ENCODE data around the gene CUL9.

CUL9 gene

DNA sequence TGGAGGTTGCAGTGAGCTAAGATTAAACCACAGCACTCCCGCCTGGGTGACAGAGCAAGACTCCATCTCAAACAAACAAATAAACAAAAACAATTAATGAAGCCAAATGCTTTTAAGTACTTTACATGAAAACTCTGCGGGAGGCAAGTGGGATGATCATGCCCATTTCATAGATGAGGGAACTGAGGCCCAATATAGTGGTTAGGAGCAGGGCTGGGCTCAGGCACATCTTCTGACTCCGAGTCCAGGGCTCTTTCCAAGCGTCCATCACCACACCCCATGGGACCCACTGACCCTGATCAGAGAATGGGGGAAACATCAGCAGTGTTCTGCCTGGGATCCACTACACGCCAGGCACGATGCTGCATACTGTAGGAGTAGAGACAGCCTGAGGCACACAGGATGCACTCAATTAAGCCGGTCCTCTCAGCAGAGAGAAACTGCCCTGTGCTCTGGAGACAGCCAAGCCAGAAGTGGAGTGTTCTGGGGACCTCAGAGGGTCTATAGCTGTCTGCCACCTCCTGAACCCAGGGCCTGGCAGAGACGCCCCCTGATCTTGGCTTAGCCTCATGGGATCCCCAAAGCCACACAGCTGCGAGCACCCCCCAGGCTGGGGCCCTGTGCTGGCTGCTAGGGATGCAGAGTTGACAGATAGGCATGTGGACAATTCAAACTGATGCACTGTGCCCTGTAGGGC lies 74.8 kb downstream of the CUL9 start:
- H3K36me3 Mint-ChIP-seq (ENCODE audit: low read depth) = no peaks in the 10 kb centered on the region
- H3K4me3 Mint-ChIP-seq = no peak overlapping the region
- no peak for DNase-seq (ENCODE audit: low spot score)
- no peak overlapping the region for H3K27ac Mint-ChIP-seq
- peaks cover 5% of the 10 kb centered on the region for H3K4me1 Mint-ChIP-seq (ENCODE audit: low read depth)
- H3K9me3 Mint-ChIP-seq = no peaks in the 10 kb centered on the region
- peaks cover 3% of the 10 kb centered on the region for H3K27me3 Mint-ChIP-seq (ENCODE audit: low read depth)

DNA sequence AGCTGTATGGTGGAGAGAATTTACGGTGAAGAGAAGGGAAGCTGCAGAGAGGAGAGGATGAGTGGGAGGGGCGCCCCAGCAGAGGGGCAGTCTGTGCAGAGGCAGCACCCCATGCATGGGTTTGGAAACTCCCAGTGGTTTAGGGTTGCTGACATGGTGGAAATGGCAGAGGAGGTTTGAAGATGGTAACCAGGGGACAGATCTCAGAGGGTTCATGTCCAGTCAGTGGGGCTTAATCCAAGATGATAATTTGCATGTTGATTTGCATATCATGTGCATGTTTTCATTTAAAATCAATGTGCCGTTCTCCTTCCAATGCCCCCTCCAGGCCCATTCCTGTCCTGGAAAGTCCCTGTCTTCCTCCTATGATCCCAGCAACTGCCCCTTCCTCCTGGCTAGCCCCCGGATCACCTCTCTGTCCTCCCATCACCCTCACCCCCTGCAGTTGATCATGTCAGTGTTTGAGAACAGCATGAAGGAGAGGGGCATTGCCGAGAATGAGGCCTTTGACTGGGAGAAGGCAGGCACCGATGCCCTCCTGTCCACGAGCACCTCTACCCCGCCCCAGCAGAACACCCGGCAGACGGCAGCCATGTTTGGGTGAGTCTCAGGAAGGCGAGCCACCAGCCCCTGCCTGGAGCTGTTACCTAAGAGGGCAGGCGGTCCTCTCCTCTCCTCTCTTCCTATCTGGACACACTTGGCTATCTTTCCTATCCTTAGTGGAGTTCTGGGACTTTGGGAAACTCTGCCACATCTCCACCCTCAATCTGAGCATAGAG lies 75.6 kb downstream of the CUL9 start:
- Mint-ChIP-seq H3K27me3 (ENCODE audit: low read depth) (no peaks in the 10 kb centered on the region), H3K9me3 (no peaks in the 10 kb centered on the region), H3K27ac (no peak overlapping the region), H3K4me1 (ENCODE audit: low read depth) (peaks cover 5% of the 10 kb centered on the region), H3K36me3 (ENCODE audit: low read depth) (no peaks in the 10 kb centered on the region), H3K4me3 (no peak overlapping the region)
- peak; percentile 65 for DNase-seq (ENCODE audit: low spot score)

DNA sequence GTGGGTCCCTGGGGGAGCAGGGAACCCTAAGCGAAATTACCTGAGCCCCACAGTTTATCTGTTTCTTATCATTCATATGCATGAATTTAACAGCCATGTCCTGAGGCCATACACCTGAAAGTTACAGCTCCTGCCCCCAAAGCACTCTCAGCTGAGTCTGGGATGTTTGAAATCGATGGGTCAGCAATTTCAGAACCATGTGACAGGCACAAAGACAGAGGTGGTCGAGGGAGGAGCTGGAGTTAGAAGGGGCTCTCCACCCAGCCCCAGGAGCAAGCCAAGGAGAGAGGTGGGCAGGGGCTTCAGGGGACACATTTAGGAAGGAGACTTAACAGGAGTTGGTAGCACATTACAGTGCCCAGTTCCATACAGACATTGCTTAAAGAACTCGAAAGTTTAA lies 76.2 kb downstream of the CUL9 start:
- no peaks in the 10 kb centered on the region for H3K9me3 Mint-ChIP-seq
- no peak for DNase-seq (ENCODE audit: low spot score)
- no peak overlapping the region for H3K4me3 Mint-ChIP-seq
- no peaks in the 10 kb centered on the region for H3K27me3 Mint-ChIP-seq (ENCODE audit: low read depth)
- no peak overlapping the region for H3K27ac Mint-ChIP-seq
- no peaks in the 10 kb centered on the region for H3K36me3 Mint-ChIP-seq (ENCODE audit: low read depth)
- H3K4me1 Mint-ChIP-seq (ENCODE audit: low read depth) = peaks cover 5% of the 10 kb centered on the region

DNA sequence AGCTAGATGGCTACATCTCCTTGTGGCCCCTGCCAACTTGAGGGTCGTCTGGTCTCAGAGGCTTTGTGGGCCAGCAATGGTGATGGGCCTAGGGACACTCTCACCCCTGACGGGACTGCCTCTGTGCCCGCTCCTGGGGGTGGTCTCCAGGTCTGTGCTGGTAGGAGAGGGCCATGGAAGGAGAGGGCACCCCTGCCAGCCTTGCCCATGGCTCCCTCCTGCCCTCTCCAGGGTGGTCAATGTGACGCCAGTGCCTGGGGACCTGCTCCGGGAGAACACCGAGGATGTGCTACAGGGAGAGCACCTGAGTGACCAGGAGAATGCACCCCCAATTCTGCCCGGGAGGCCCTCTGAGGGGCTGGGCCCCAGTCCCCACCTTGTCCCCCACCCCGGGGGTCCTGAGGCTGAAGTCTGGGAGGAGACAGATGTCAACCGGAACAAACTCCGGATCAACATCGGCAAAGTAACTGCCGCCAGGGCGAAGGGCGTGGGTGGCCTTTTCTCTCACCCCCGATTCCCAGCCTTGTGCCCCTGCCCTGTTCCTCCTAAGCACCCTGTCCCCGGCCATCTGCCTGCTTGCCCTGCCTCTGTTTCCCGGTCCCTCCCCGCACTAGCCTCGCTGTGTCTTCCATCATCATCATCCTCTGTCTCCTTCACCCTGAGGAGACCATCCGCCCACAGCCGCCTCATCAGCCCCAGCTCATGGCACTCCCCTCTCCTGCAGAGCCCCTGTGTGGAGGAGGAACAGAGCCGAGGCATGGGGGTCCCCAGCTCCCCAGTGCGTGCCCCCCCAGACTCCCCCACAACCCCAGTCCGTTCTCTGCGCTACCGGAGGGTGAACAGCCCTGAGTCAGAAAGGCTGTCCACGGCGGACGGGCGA lies 77.1 kb downstream of the CUL9 start:
- Mint-ChIP-seq H3K4me1 (ENCODE audit: low read depth) (peaks cover 5% of the 10 kb centered on the region), H3K27ac (no peak overlapping the region)

DNA sequence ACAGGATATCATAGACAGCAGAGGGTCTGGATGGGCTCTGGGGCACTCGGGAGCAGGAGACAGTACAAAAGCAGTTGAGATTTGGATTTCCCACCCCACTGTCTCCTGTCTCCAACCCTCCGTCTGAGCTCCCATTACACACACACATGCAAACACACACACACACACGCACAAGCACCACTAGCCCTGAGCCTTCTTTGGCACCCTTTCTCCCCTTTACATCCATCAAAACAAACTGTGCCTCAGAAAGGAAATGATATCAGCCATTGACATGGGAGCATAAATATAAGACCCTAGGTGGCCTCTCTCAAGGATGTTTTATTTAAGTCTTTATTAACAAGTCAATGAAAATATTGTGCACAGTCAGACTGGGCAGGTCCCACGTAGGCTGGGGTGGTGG lies 78.8 kb downstream of the CUL9 start:
- no peaks in the 10 kb centered on the region for H3K27me3 Mint-ChIP-seq (ENCODE audit: low read depth)
- H3K4me1 Mint-ChIP-seq (ENCODE audit: low read depth) = peaks cover 5% of the 10 kb centered on the region
- H3K27ac Mint-ChIP-seq = no peak overlapping the region
- no peaks in the 10 kb centered on the region for H3K36me3 Mint-ChIP-seq (ENCODE audit: low read depth)
- no peak for DNase-seq (ENCODE audit: low spot score)
- no peak overlapping the region for H3K4me3 Mint-ChIP-seq
- no peaks in the 10 kb centered on the region for H3K9me3 Mint-ChIP-seq

More for the DNA sequence above, 77.1 kb downstream of the CUL9 start:
- DNase-seq (ENCODE audit: low spot score) = no peak
- H3K9me3 Mint-ChIP-seq = no peaks in the 10 kb centered on the region
- H3K27me3 Mint-ChIP-seq (ENCODE audit: low read depth) = no peaks in the 10 kb centered on the region
- no peaks in the 10 kb centered on the region for H3K36me3 Mint-ChIP-seq (ENCODE audit: low read depth)
- H3K4me3 Mint-ChIP-seq = no peak overlapping the region

DNA sequence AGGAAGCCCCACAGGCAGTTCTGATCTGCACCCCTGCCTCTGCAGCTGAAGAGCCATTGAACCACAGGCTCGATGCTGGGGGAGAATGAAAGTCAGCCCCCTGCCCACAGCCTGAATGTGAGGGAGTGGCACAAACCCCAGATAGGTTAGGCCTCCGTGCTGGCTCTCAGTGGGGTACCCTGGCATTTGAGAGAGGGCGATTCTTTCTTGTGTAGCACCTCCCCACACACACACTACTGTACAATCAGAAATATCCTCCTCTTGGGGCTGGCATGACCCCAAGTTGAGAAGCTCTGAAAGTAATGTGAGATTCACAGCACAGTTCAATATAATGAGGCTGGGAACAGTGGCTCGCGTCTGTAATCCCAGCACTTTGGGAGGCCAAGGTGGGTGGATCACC lies 79.2 kb downstream of the CUL9 start:
- Mint-ChIP-seq H3K4me1 (ENCODE audit: low read depth) (peaks cover 5% of the 10 kb centered on the region), H3K4me3 (no peak overlapping the region), H3K27me3 (ENCODE audit: low read depth) (no peaks in the 10 kb centered on the region), H3K36me3 (ENCODE audit: low read depth) (no peaks in the 10 kb centered on the region), H3K9me3 (no peaks in the 10 kb centered on the region), H3K27ac (no peak overlapping the region)
- DNase-seq (ENCODE audit: low spot score) = no peak

DNA sequence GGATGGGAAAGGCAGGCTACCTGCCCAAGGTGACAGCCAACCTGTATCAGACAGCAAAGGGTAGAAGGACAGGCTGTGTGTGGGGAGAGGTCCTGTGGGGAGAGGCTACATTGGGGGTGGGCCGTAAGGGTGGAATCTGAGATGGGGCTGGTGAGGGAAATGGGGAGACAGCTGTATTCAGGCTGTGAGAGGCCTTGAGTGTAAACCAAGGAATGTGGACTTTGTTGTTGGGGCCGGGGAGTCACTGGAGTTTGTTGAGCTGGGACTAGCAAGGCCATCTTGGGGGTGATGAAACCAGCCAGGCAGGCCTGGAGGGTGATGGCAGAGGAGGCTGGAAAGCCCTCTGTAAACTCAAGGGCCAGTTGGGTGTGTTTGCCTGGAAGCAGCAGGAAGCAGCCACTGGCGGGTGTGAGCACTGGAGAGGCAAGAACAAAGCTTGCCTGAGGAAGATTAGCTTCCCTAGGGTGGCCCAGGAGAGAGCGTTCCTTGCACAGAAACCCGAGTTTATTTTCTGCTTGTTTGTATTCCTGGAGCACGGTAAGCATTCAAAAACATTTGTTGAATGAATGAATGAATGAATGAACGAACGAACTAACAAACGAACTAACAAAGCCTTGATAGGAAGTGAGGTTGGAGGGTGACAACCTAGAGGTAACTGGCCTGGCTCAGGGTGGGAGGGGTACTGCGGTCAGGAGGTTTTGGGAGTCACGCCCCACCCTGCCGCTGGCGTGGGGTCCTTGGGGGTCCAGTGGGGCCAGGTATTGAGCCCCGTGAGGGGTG lies 80.2 kb downstream of the CUL9 start:
- Mint-ChIP-seq H3K27ac (no peak overlapping the region), H3K9me3 (no peaks in the 10 kb centered on the region), H3K4me1 (ENCODE audit: low read depth) (peaks cover 3% of the 10 kb centered on the region), H3K27me3 (ENCODE audit: low read depth) (peaks cover 2% of the 10 kb centered on the region), H3K36me3 (ENCODE audit: low read depth) (no peaks in the 10 kb centered on the region), H3K4me3 (no peak overlapping the region)
- DNase-seq (ENCODE audit: low spot score) = no peak

DNA sequence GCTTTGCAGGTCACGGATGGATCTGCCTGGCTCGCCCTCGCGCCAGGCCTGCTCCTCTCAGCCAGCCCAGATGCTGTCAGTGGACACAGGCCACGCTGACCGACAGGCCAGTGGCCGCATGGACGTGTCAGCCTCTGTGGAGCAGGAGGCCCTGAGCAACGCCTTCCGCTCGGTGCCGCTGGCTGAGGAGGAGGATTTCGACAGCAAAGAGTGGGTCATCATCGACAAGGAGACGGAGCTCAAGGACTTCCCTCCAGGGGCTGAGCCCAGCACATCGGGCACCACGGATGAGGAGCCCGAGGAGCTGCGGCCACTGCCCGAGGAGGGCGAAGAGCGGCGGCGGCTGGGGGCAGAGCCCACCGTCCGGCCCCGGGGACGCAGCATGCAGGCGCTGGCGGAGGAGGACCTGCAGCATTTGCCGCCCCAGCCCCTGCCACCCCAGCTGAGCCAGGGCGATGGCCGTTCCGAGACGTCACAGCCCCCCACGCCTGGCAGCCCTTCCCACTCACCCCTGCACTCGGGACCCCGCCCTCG lies 80.9 kb downstream of the CUL9 start:
- no peak for DNase-seq (ENCODE audit: low spot score)
- Mint-ChIP-seq H3K36me3 (ENCODE audit: low read depth) (no peaks in the 10 kb centered on the region), H3K4me1 (ENCODE audit: low read depth) (no peaks in the 10 kb centered on the region), H3K27me3 (ENCODE audit: low read depth) (peaks cover 9% of the 10 kb centered on the region), H3K27ac (no peak overlapping the region), H3K4me3 (no peak overlapping the region), H3K9me3 (no peaks in the 10 kb centered on the region)

DNA sequence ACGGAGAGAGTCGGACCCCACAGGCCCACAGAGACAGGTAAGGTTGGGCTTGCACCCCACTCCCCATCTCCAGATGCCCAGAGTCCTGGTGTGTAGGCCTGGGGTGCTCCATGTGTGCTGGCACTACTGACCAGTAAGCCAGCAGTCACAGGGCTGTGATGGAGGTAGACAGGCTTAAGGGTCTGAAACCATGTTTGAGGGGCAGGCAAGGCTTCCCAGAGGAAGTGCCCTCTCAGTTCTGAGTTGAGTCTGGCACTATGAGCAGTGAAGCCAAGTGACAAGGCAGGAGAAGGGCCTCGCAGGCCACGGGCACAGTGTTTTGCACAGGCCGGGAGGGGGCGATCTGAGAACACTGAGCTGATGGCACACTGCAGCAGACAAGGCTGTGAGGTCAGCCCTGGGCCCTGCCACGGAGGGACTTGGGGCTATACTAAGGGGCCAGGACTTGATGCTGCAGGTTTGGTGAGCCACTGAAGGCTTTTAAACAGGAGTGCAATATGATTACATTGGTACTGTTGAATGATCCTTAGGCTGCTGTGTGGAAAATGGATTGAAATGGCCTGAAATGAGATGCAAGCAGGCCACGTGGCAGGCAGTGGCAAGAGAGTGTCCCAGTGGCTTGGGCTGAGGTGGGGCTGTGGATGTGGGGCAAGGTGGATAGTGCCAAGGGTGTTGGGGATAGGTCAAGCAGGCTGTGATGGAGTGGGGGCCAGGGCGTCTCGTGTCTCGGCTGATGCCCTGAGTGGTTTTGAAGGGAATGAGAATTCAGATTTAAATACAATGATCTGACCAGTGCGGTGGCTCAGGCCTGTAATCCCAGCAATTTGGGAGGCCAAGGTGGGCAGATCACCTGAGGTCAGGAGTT lies 81.5 kb downstream of the CUL9 start:
- no peaks in the 10 kb centered on the region for H3K4me1 Mint-ChIP-seq (ENCODE audit: low read depth)
- no peak overlapping the region for H3K27ac Mint-ChIP-seq
- H3K27me3 Mint-ChIP-seq (ENCODE audit: low read depth) = peaks cover 11% of the 10 kb centered on the region
- H3K9me3 Mint-ChIP-seq = no peaks in the 10 kb centered on the region
- DNase-seq (ENCODE audit: low spot score) = peak; percentile 70
- no peak overlapping the region for H3K4me3 Mint-ChIP-seq
- H3K36me3 Mint-ChIP-seq (ENCODE audit: low read depth) = no peaks in the 10 kb centered on the region

DNA sequence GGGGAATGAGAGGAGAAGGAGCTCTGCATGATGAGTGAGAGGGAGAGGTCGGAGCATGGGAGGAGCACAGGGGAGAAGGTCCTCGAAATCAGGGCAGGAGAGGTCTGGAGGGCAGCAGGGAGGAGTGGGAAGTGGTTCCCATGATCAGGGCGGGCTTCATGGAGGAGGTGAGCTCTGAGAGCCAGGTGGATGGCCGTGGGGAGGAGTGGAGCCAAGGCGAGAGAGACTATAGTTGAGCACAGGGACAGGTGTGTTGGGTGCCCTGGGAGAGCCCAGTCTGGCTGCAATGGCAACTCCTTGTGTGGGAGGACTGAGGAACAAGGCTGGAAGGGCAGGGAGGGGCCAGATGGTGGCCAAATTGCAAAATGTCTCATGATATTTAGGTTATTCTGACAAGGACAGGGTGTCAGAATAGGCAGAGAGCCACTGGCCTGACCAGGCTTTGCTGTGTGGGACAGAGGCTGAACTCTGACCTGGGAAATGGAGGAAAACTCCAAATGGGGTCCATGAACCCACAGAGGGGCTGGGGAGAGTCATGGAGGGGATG lies 82.7 kb downstream of the CUL9 start:
- no peak for DNase-seq (ENCODE audit: low spot score)
- H3K36me3 Mint-ChIP-seq (ENCODE audit: low read depth) = no peaks in the 10 kb centered on the region
- peaks cover 4% of the 10 kb centered on the region for H3K4me1 Mint-ChIP-seq (ENCODE audit: low read depth)
- no peaks in the 10 kb centered on the region for H3K9me3 Mint-ChIP-seq
- peaks cover 18% of the 10 kb centered on the region for H3K27me3 Mint-ChIP-seq (ENCODE audit: low read depth)
- no peak overlapping the region for H3K27ac Mint-ChIP-seq
- no peak overlapping the region for H3K4me3 Mint-ChIP-seq

DNA sequence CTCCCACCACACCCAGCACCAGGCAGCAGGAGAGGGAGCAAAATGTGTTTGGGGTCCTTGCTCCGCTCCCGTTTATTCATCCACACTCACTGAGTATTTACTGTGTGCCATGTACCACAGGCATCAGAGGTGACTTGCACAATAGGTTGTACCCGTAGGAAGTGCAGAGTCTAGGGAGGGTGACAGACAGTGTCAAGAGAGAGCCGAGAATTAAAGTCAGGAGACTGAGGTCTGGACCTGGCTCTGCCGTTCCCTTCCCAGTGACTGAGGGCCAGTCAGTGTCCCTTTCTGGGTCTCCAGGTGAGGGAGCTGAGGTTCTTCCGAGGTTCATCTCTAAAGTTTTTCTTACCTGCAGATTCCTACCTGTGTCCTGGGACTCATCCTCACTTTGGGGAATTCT lies 83.6 kb downstream of the CUL9 start:
- no peaks in the 10 kb centered on the region for H3K9me3 Mint-ChIP-seq
- H3K4me1 Mint-ChIP-seq (ENCODE audit: low read depth) = peaks cover 4% of the 10 kb centered on the region
- no peak for DNase-seq (ENCODE audit: low spot score)
- H3K27me3 Mint-ChIP-seq (ENCODE audit: low read depth) = peaks cover 23% of the 10 kb centered on the region
- no peak overlapping the region for H3K4me3 Mint-ChIP-seq
- no peaks in the 10 kb centered on the region for H3K36me3 Mint-ChIP-seq (ENCODE audit: low read depth)
- no peak overlapping the region for H3K27ac Mint-ChIP-seq

DNA sequence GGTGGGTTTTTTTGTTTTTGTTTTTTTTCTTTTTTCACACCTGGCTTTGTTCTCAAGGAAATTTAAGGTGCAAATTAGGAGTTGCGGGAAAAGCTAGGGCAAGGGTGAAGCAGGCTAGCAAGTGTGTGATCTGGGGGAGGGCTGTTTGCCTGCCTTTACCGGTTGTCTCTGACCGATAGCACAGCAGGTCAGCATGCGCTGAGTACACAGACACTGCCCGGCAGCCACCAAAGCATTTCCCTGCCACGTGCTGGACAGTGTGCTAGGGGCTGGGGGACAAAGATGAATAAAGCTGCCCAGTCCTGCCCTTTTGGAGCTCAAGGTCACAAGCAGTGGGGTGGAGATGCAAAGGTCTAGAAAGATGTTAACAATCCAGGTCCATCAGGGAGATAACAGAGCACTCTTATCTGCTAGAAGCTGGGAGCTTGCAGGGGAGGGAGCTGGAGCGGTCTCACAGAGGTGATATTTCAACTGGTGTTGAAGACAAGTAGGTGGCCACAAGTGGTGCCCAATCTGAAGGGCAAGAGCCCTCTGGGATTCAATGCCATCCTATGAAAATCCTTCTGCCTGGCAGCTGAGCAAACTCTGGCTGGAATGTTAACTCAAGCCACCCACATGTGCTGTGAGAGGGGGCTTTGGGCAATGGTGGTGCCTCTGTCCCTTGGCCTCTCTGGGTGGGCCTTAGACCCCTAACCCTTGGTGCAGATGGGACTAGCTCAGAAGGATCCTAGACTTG lies 85.8 kb downstream of the CUL9 start:
- H3K27me3 Mint-ChIP-seq (ENCODE audit: low read depth) = peaks cover 34% of the 10 kb centered on the region
- H3K9me3 Mint-ChIP-seq = no peaks in the 10 kb centered on the region
- no peak overlapping the region for H3K4me3 Mint-ChIP-seq
- H3K36me3 Mint-ChIP-seq (ENCODE audit: low read depth) = no peaks in the 10 kb centered on the region
- H3K4me1 Mint-ChIP-seq (ENCODE audit: low read depth) = peaks cover 4% of the 10 kb centered on the region
- H3K27ac Mint-ChIP-seq = no peak overlapping the region
- DNase-seq (ENCODE audit: low spot score) = no peak

Measured in T-helper 2 cell treated with Interferon-gamma antibody and Interleukin-4, amounts not matched to agents 5 μg/mL and 100 μg/mL, for 36 hours (primary cell).